SU-DHL-6 (cell line): ENCODE data around the gene PPP2R5C.

Experiments
- H2AFZ ChIP-seq: fragments of 200-600 bp; sonication (generic); 2 replicates; pipeline ENCODE4 v1.6.1; 2014; ENCODE audit warnings: low read depth, mild to moderate bottlenecking, moderate library complexity, mixed read lengths, antibody characterized with exemption, low read length; ENCODE audit not compliant: severe bottlenecking
- H3F3A ChIP-seq: fragments of 200-600 bp; shearing (Covaris generic); 2 replicates; pipeline ENCODE4 v1.6.0; 2016; ENCODE audit warnings: antibody characterized with exemption, mild to moderate bottlenecking; ENCODE audit not compliant: insufficient read depth
- H3K27ac ChIP-seq: fragments of 200-600 bp; sonication (generic); 2 replicates; pipeline ENCODE4 v1.5.1; 2016; ENCODE audit warnings: low read depth, mild to moderate bottlenecking, low read length, moderate library complexity, mixed read lengths
- H3K27me3 ChIP-seq: fragments of 200-600 bp; sonication (generic), shearing (Covaris generic); 2 replicates; pipeline ENCODE4 v1.6.0; 2014; ENCODE audit warnings: mild to moderate bottlenecking, low read length
- H3K36me3 ChIP-seq: fragments of 200-600 bp; sonication (generic); 2 replicates; pipeline ENCODE4 v1.6.1; 2014; ENCODE audit warnings: mild to moderate bottlenecking, low read length, mixed read lengths
- H3K4me2 ChIP-seq: fragments of 300-600, 200-600 bp; shearing (Covaris generic), sonication (generic); 2 replicates; pipeline ENCODE4 v1.6.0; 2014; ENCODE audit warnings: low read length, low read depth, mild to moderate bottlenecking; ENCODE audit not compliant: poor library complexity, severe bottlenecking
- H3K4me3 ChIP-seq: fragments of 200-600 bp; sonication (generic); 2 replicates; pipeline ENCODE4 v1.5.1; 2014; ENCODE audit warnings: antibody characterized with exemption, low read length, mild to moderate bottlenecking, mixed read lengths; ENCODE audit not compliant: insufficient read depth, poor library complexity, severe bottlenecking
- H3K79me2 ChIP-seq: fragments of 200-600 bp; sonication (generic); 2 replicates; pipeline ENCODE4 v1.6.1; 2014; ENCODE audit warnings: mild to moderate bottlenecking, low read length, moderate library complexity; ENCODE audit not compliant: insufficient read depth
- H3K9ac ChIP-seq: fragments of 200-600 bp; sonication (generic); 2 replicates; pipeline ENCODE4 v1.7.0; 2014; ENCODE audit warnings: mild to moderate bottlenecking, low read length
- H3K9me2 ChIP-seq: fragments of 200-600 bp; sonication (generic); replicated peaks from 2 replicates; pipeline ENCODE4 v1.6.1; 2014; ENCODE audit warnings: low read length; ENCODE audit not compliant: insufficient read depth
- H3K9me3 ChIP-seq: fragments of 200-600 bp; sonication (generic); 2 replicates; pipeline ENCODE4 v1.6.1; 2014; ENCODE audit warnings: low read length, mixed read lengths; ENCODE audit not compliant: insufficient read depth
- H4K20me1 ChIP-seq: fragments of 200-600 bp; sonication (generic); 2 replicates; pipeline ENCODE4 v1.6.1; 2014; ENCODE audit warnings: low read depth, mild to moderate bottlenecking, antibody characterized with exemption, low read length, moderate library complexity, mixed read lengths
- CTCF ChIP-seq: fragments of 200-600 bp; sonication (generic); IDR thresholded peaks from one replicate; pipeline ENCODE4 v1.5.1; 2017; ENCODE audit warnings: antibody characterized with exemption, mild to moderate bottlenecking, low read length, moderate library complexity; ENCODE audit not compliant: insufficient read depth, poor library complexity, severe bottlenecking
- EZH2phosphoT487 ChIP-seq: fragments of 200-600 bp; sonication (generic), shearing (Covaris generic); conservative IDR thresholded peaks from 2 replicates; pipeline ENCODE4 v1.6.1; 2018; ENCODE audit warnings: mild to moderate bottlenecking, antibody characterized with exemption, low read length, moderate library complexity, mixed read lengths

Gene PPP2R5C

GRCh38 chr14:101845496-101845895, 84.0 kb downstream of the PPP2R5C start:
- H3K27ac ChIP-seq = peak overlapping the region; percentile 92
- H3K4me3 ChIP-seq = peak overlapping the region; percentile 37
- H3K9me3 ChIP-seq = no peaks in the 10 kb centered on the region
- H3F3A ChIP-seq = peaks cover 56% of the 10 kb centered on the region
- H3K36me3 ChIP-seq = no peaks in the 10 kb centered on the region
- peak overlapping the region; percentile 43 for H3K9ac ChIP-seq
- no peak overlapping the region for H2AFZ ChIP-seq
- H3K79me2 ChIP-seq = peaks cover 82% of the 10 kb centered on the region
- no peaks in the 10 kb centered on the region for H3K9me2 ChIP-seq
- H4K20me1 ChIP-seq = no peaks in the 10 kb centered on the region; the same call in 1 of the 2 replicates
- peak overlapping the region; percentile 85 for H3K4me2 ChIP-seq
- TF ChIP-seq EZH2phosphoT487 = no peak
- TF ChIP-seq CTCF = no peak
- no peaks in the 10 kb centered on the region for H3K27me3 ChIP-seq

- no peaks in the 10 kb centered on the region for H3K9me3 ChIP-seq
- H3K4me2 ChIP-seq = peak overlapping the region; percentile 85
- no peaks in the 10 kb centered on the region for H3K36me3 ChIP-seq
- no peaks in the 10 kb centered on the region for H3K27me3 ChIP-seq
- H3K9ac ChIP-seq = peak overlapping the region; percentile 43
- H3K4me3 ChIP-seq = peak overlapping the region; percentile 37
- peak overlapping the region; percentile 92 for H3K27ac ChIP-seq
- no peaks in the 10 kb centered on the region for H3K9me2 ChIP-seq
- H3K79me2 ChIP-seq = peaks cover 82% of the 10 kb centered on the region
- no peak overlapping the region for H2AFZ ChIP-seq
- H4K20me1 ChIP-seq = no peaks in the 10 kb centered on the region; the same call in 1 of the 2 replicates
- TF ChIP-seq EZH2phosphoT487 (no peak), CTCF (no peak)
- peaks cover 56% of the 10 kb centered on the region for H3F3A ChIP-seq
These were observed 84.4 kb downstream of the PPP2R5C start for GRCh38 chr14:101845896-101846295.

GRCh38 chr14:101849125-101849524, 87.6 kb downstream of the PPP2R5C start:
- H3K27ac ChIP-seq = peak overlapping the region; percentile 58
- H4K20me1 ChIP-seq = no peaks in the 10 kb centered on the region; the same call in none of the 2 replicates
- H3K9me3 ChIP-seq = no peaks in the 10 kb centered on the region
- H3K36me3 ChIP-seq = no peaks in the 10 kb centered on the region
- H3K4me2 ChIP-seq = peak overlapping the region; percentile 53
- no peaks in the 10 kb centered on the region for H3K27me3 ChIP-seq
- peak overlapping the region; percentile 19; the same call in 1 of the 2 replicates for H3K9ac ChIP-seq
- H3F3A ChIP-seq = peaks cover 35% of the 10 kb centered on the region
- H3K4me3 ChIP-seq = peak overlapping the region; percentile 14
- peaks cover 99% of the 10 kb centered on the region for H3K79me2 ChIP-seq
- no peak overlapping the region for H2AFZ ChIP-seq
- TF ChIP-seq CTCF (no peak), EZH2phosphoT487 (no peak)
- no peaks in the 10 kb centered on the region for H3K9me2 ChIP-seq
